HepG2 (cell line): ENCODE measurements around the gene TCL1A. TPM values are rescaled to one million over a fixed set of nuclear protein-coding genes. Genes with fewer than 3 reads are reported as not detected.

Source experiments
- ATAC-seq: fragments of 200-7000 bp; cut with Tn5 transposase; 3 replicates; pipeline ENCODE4 v1.9.1; 2020; ENCODE audit warnings: mild to moderate bottlenecking, moderate library complexity
- BruUV-seq: library from RNA; stranded (reverse); fragments of 400-500 nt; replicated peaks from 2 replicates; lab custom pipeline; 2021; lab: Mats Ljungman, UMichigan
- CTCF ChIA-PET: fragments of 300-600 bp; formaldehyde crosslinking; extraction: SDS; loops from one replicate; lab custom pipeline; 2021; ENCODE audit warnings: low total read pairs, inconsistent platforms, low intra/inter-chr PET ratio; lab: Yijun Ruan, JAX
- POLR2A ChIA-PET: fragments of 350-600 bp; sonication (Branson Sonifier 250); formaldehyde crosslinking; loops from one replicate; lab custom pipeline; 2020; ENCODE audit warnings: antibody characterized with exemption, inconsistent platforms; lab: Yijun Ruan, JAX
- DNase-seq: peaks from one replicate; pipeline ENCODE4 v3.0.0-alpha.2; 2015; ENCODE audit warnings: low spot score
- FAIRE-seq: peaks from 3 replicates; lab custom pipeline; 2011; peaks lifted over from hg19 to GRCh38; lab: Jason Lieb, UNC
- H2AFZ ChIP-seq: one replicate; pipeline ENCODE4 v1.6.1; 2011; ENCODE audit warnings: low read length, inconsistent platforms
- H3K27ac ChIP-seq: fragments of 300-600 bp; 3 replicates; pipeline ENCODE4 v1.8.0; 2011; ENCODE audit warnings: mixed run types, mild to moderate bottlenecking, mixed read lengths, low read length, inconsistent platforms; ENCODE audit not compliant: insufficient read depth; ENCODE audit errors: extremely low read length
- H3K27me3 ChIP-seq, 2 experiments: fragments of 200-600 bp in 1 of 2; 2 replicates in 1 of 2; 3 replicates in 1 of 2; pipeline versions ENCODE4 v1.6.0 to v1.8.0; 2011; ENCODE audit warnings: low read length in 2 of 2, mild to moderate bottlenecking in 2 of 2, moderate library complexity in 2 of 2, inconsistent platforms in 1 of 2; ENCODE audit not compliant: insufficient read depth in 2 of 2, control insufficient read depth in 1 of 2
- H3K36me3 ChIP-seq, 2 experiments: fragments of 200-600 bp in 1 of 2; replicated peaks in 1 of 2; 2 replicates in 1 of 2; 3 replicates in 1 of 2; pipeline versions ENCODE4 v1.5.1 to v1.8.0; 2011; ENCODE audit warnings: low read length in 2 of 2, inconsistent platforms in 1 of 2; ENCODE audit not compliant: insufficient read depth in 2 of 2, control insufficient read depth in 1 of 2
- H3K4me1 ChIP-seq: 2 replicates; pipeline ENCODE4 v1.5.1; 2012; ENCODE audit warnings: low read length, inconsistent platforms; ENCODE audit not compliant: insufficient read depth
- H3K4me2 ChIP-seq: 2 replicates; pipeline ENCODE4 v1.6.0; 2011; ENCODE audit warnings: low read depth, low read length, inconsistent platforms
- H3K4me3 ChIP-seq, 3 experiments: fragments of 200-600 bp in 1 of 3; sonication (generic), shearing (Covaris generic) in 1 of 3; replicated peaks in 1 of 3; 2 replicates each; pipeline ENCODE4 v1.5.1; 2011 to 2016; ENCODE audit warnings: low read length in 3 of 3, inconsistent platforms in 2 of 3, low read depth in 2 of 3, mild to moderate bottlenecking in 2 of 3, control low read depth in 1 of 3, mixed read lengths in 1 of 3; ENCODE audit not compliant: insufficient read depth in 1 of 3
- H3K79me2 ChIP-seq: one replicate; pipeline ENCODE4 v1.6.1; 2011; ENCODE audit warnings: low read length, inconsistent platforms; ENCODE audit not compliant: insufficient read depth
- H3K9ac ChIP-seq: 2 replicates; pipeline ENCODE4 v1.6.0; 2011; ENCODE audit warnings: mild to moderate bottlenecking, low read depth, low read length, inconsistent platforms; ENCODE audit not compliant: insufficient read depth
- H3K9me3 ChIP-seq: 2 replicates; pipeline ENCODE4 v1.5.1; 2012; ENCODE audit warnings: mild to moderate bottlenecking, low read length
- H4K20me1 ChIP-seq: 2 replicates; pipeline ENCODE4 v1.6.0; 2011; ENCODE audit warnings: inconsistent platforms, mild to moderate bottlenecking, low read length, moderate library complexity; ENCODE audit not compliant: insufficient read depth
- ARNT ChIP-seq: fragments of 450-650 bp; IDR thresholded peaks from 2 replicates; pipeline ENCODE4 v1.6.1; 2017
- CBFB ChIP-seq: sonication (generic); formaldehyde crosslinking; IDR thresholded peaks from 2 replicates; pipeline ENCODE4 v1.4.0; 2020; ENCODE audit warnings: missing genetic modification reagents
- MTF2 ChIP-seq: sonication (generic); formaldehyde crosslinking; IDR thresholded peaks from 2 replicates; pipeline ENCODE4 v1.5.0; 2020; ENCODE audit warnings: missing genetic modification reagents, borderline replicate concordance
- NFE2L1 ChIP-seq: sonication (generic); formaldehyde crosslinking; IDR thresholded peaks from 2 replicates; pipeline ENCODE4 v1.4.0; 2020; ENCODE audit warnings: missing genetic modification reagents, mild to moderate bottlenecking, borderline replicate concordance
- ONECUT2 ChIP-seq: sonication (generic); formaldehyde crosslinking; IDR thresholded peaks from 2 replicates; pipeline ENCODE4 v1.4.0; 2020; ENCODE audit warnings: missing genetic modification reagents
- SRSF9 ChIP-seq: fragments of 200-400 bp; formaldehyde crosslinking; IDR thresholded peaks from 2 replicates; pipeline ENCODE4 v1.6.1; 2018; ENCODE audit warnings: borderline replicate concordance, mild to moderate bottlenecking, low read depth, low read length; ENCODE audit not compliant: insufficient read depth, poor library complexity, severe bottlenecking
- ZNF234 ChIP-seq: sonication (generic); formaldehyde crosslinking; conservative IDR thresholded peaks from 2 replicates; pipeline ENCODE4 v1.5.1; 2020; ENCODE audit warnings: mild to moderate bottlenecking, missing genetic modification reagents
- ZNF44 ChIP-seq: sonication (generic); formaldehyde crosslinking; IDR thresholded peaks from 2 replicates; pipeline ENCODE4 v1.5.1; 2020; ENCODE audit warnings: mild to moderate bottlenecking, missing genetic modification reagents
- ZXDC ChIP-seq: sonication (generic); formaldehyde crosslinking; IDR thresholded peaks from 2 replicates; pipeline ENCODE4 v1.5.0; 2020; ENCODE audit warnings: mild to moderate bottlenecking, missing genetic modification reagents
- WGBS: methylation state at CpG from one replicate; pipeline ENCODE4 v1.1.6; 2017; ENCODE audit warnings: low lambda C conversion rate; 5-methylcytosine and 5-hydroxymethylcytosine counted together
- in situ Hi-C: cut with HindIII; loops from 2 replicates; pipeline ENCODE4 v1.10.0; 2017; ENCODE audit warnings: low pct_unique_long_range_greater_than_20kb; ENCODE audit not compliant: extremely low pct_ligation_motif_present
- intact Hi-C: fragments of 100-400 bp; cut with micrococcal nuclease; formaldehyde crosslinking; loops from one replicate; pipeline ENCODE4 v1.10.0; 2022; ENCODE audit not compliant: unreplicated experiment
- polyA plus RNA-seq, 8 experiments: library from polyadenylated mRNA; depleted of rRNA in 3 of 8; stranded (reverse) in 7 of 8; unstranded in 1 of 8; fragments of >200 nt; fragmentation: Illumina TruSeq in 4 of 8; extraction: Trizol in 4 of 8; gene quantifications; 2 replicates each; pipeline versions ENCODE4 v1.2.1 to v1.2.3, GENCODE V29; 2011 to 2016; ENCODE audit warnings: low read depth in 4 of 8, missing spikeins in 1 of 8, mixed read lengths in 1 of 8; ENCODE audit not compliant: insufficient read depth in 1 of 8
- total RNA-seq, 5 experiments: library from RNA; depleted of rRNA; stranded (reverse); fragments of >200 nt; fragmentation: Illumina TruSeq; extraction: Trizol; gene quantifications; 2 replicates each; pipeline ENCODE4 v1.2.3, GENCODE V29; 2016; ENCODE audit warnings: low read depth in 1 of 5
- TF ChIP-seq, protein P1 (sequence below): sonication (generic); formaldehyde crosslinking; IDR thresholded peaks from 2 replicates; pipeline ENCODE4 v1.5.1; 2020; ENCODE audit warnings: missing genetic modification reagents, mild to moderate bottlenecking, borderline replicate concordance

The TCL1A gene
- total and polyA plus RNA-seq, 2 of the 13 experiments (the other 11 are each of a cell fraction or from before 2014, with no cell fraction given) = not detected

GRCh38 chr14:95660651-95661515 is 53.0 kb downstream of the TCL1A start (continued):
- no peak for TF ChIP-seq ZNF234 (CRISPR knock-in tag)
- no peak for TF ChIP-seq CBFB
- TF ChIP-seq SRSF9 = no peak
- TF ChIP-seq NFE2L1 (CRISPR knock-in tag) = no peak
- TF ChIP-seq, protein P1, sequence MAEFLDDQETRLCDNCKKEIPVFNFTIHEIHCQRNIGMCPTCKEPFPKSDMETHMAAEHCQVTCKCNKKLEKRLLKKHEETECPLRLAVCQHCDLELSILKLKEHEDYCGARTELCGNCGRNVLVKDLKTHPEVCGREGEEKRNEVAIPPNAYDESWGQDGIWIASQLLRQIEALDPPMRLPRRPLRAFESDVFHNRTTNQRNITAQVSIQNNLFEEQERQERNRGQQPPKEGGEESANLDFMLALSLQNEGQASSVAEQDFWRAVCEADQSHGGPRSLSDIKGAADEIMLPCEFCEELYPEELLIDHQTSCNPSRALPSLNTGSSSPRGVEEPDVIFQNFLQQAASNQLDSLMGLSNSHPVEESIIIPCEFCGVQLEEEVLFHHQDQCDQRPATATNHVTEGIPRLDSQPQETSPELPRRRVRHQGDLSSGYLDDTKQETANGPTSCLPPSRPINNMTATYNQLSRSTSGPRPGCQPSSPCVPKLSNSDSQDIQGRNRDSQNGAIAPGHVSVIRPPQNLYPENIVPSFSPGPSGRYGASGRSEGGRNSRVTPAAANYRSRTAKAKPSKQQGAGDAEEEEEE = no peak
- no peak for TF ChIP-seq ZNF44 (CRISPR knock-in tag)
- TF ChIP-seq MTF2 (CRISPR knock-in tag) = no peak
- TF ChIP-seq, all 625 proteins: peak for 0

DNA sequence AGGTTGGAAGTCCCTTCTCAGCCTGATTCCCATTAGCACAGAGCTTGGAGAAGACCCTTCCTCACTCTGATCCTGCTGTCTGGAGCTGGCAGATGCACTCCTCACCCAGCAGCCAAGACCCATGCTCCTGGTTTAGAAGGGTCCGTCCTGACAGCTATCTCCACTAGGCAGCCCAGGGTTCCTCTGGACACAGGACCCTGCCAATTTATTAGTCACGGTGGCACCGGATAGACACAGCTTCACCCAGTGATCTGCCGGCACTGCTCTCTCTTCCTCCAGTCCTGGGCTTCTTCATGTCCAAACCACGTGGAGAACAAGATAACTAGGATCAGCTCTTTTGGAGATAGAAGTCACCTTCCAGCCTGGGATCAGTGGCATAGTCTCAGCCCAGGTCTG is 53.9 kb downstream of the TCL1A start:
- Histone ChIP-seq H3K9me3 (no peaks in the 10 kb centered on the region), H3K4me2 (no peak overlapping the region), H3K9ac (no peak overlapping the region), H3K27me3 (peaks cover 5 to 12% of the 10 kb centered on the region in 2 experiments; a peak in 4 of 5 replicates), H3K4me1 (peaks cover 34% of the 10 kb centered on the region), H3K36me3 (no peaks in the 10 kb centered on the region), H4K20me1 (no peaks in the 10 kb centered on the region), H3K4me3 (no peak overlapping the region), H3K27ac (no peak overlapping the region), H3K79me2 (no peaks in the 10 kb centered on the region), H2AFZ (no peak overlapping the region)
- intact Hi-C loops = no loop called here
- BruUV-seq = no TSS peak
- CTCF ChIA-PET = no interaction called here
- TF ChIP-seq ARNT = no peak
- TF ChIP-seq, protein P1 = no peak
- TF ChIP-seq ONECUT2 (CRISPR knock-in tag) = no peak
- no peak for TF ChIP-seq ZXDC (CRISPR knock-in tag)
- POLR2A ChIA-PET = no interaction called here
- in situ Hi-C loops = no loop called here
- FAIRE-seq (no peak), DNase-seq (no peak), ATAC-seq (no peak)
- WGBS = 44% methylated on average over 4 of the region's 5 CpGs
